ENCODE results near the gene IL22.

DNA sequence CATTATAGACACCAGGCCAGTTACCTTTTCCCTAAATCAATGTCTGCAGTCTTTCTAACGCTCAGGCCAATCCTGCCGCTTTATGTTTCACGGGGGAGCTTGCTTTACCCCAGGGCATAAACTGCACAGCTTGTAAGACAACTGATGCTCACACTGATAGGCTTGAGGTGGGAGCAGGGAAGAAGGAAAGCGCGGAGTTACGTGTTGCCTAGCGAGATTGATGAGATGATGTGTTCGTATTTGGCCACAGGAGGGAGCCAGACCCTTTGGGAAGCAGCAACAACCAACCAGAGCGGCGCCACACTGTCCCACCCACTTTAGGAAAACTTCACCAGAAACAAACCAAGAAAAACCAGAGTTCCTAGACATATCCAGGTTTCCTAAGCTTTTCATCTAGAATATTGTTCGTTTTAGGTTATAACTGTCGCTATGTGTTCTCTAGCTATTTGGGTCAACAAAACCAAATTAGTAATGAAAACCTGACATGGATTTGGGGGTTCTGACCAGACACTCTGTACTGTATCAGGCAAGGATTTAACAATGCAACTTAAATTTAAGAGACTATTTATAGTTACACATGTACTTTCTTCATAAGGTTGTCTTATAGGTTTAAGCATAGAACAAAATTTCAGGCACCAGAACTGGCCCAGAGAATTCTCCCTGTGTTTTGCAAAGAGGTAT is 30.2 kb downstream of the IL22 start:
- TF ChIP-seq, protein P1, sequence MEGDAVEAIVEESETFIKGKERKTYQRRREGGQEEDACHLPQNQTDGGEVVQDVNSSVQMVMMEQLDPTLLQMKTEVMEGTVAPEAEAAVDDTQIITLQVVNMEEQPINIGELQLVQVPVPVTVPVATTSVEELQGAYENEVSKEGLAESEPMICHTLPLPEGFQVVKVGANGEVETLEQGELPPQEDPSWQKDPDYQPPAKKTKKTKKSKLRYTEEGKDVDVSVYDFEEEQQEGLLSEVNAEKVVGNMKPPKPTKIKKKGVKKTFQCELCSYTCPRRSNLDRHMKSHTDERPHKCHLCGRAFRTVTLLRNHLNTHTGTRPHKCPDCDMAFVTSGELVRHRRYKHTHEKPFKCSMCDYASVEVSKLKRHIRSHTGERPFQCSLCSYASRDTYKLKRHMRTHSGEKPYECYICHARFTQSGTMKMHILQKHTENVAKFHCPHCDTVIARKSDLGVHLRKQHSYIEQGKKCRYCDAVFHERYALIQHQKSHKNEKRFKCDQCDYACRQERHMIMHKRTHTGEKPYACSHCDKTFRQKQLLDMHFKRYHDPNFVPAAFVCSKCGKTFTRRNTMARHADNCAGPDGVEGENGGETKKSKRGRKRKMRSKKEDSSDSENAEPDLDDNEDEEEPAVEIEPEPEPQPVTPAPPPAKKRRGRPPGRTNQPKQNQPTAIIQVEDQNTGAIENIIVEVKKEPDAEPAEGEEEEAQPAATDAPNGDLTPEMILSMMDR (IDR thresholded peaks at IDR 0.05), result peak; percentile 58 to 88 (median 78)
- TF ChIP-seq EP300 (IDR thresholded peaks at IDR 0.05), result no peak
